H9 (cell line): ENCODE measurements around the gene ADAM19. TPM values are rescaled to one million over a fixed set of nuclear protein-coding genes. Genes with fewer than 3 reads are reported as not detected.

ENCODE experiments used
- DNase-seq: peaks from one replicate; pipeline ENCODE4 v3.0.0-alpha.2; 2017
- H2AFZ ChIP-seq: one replicate; pipeline ENCODE4 v1.6.1; 2013; ENCODE audit warnings: mild to moderate bottlenecking, low read length, control low read depth, moderate library complexity
- H2AK5ac ChIP-seq: 2 replicates; pipeline ENCODE4 v1.6.1; 2013; ENCODE audit warnings: low read length, control low read depth, mixed read lengths; ENCODE audit not compliant: insufficient read length
- H2BK120ac ChIP-seq: one replicate; pipeline ENCODE4 v1.6.1; 2013; ENCODE audit warnings: low read depth, mild to moderate bottlenecking, low read length, control low read depth, inconsistent platforms; ENCODE audit not compliant: poor library complexity, severe bottlenecking
- H2BK12ac ChIP-seq: 2 replicates; pipeline ENCODE4 v1.6.1; 2013; ENCODE audit warnings: low read length, control low read depth, mixed read lengths, low read depth; ENCODE audit not compliant: insufficient read length
- H2BK15ac ChIP-seq: 2 replicates; pipeline ENCODE4 v1.6.1; 2013; ENCODE audit warnings: low read depth, low read length, control low read depth
- H2BK20ac ChIP-seq: one replicate; pipeline ENCODE4 v1.6.1; 2013; ENCODE audit warnings: low read depth, mild to moderate bottlenecking, low read length, control low read depth, inconsistent platforms; ENCODE audit not compliant: poor library complexity, severe bottlenecking
- H2BK5ac ChIP-seq: 2 replicates; pipeline ENCODE4 v1.6.1; 2013; ENCODE audit warnings: low read length, control low read depth, mixed read lengths; ENCODE audit not compliant: insufficient read length
- H3K14ac ChIP-seq: 2 replicates; pipeline ENCODE4 v1.6.1; 2013; ENCODE audit warnings: low read length, control low read depth; ENCODE audit not compliant: insufficient read depth
- H3K18ac ChIP-seq: 2 replicates; pipeline ENCODE4 v1.6.1; 2013; ENCODE audit warnings: low read depth, mild to moderate bottlenecking, mixed read lengths, low read length, control low read depth; ENCODE audit not compliant: insufficient read length
- H3K23ac ChIP-seq: 2 replicates; pipeline ENCODE4 v1.6.1; 2013; ENCODE audit warnings: low read length, control low read depth, mixed read lengths, low read depth; ENCODE audit not compliant: insufficient read length
- H3K23me2 ChIP-seq: 2 replicates; pipeline ENCODE4 v1.6.1; 2013; ENCODE audit warnings: low read depth, mild to moderate bottlenecking, mixed read lengths, low read length, control low read depth; ENCODE audit not compliant: insufficient read length, poor library complexity, severe bottlenecking
- H3K27ac ChIP-seq: 2 replicates; pipeline ENCODE4 v1.5.1; 2013; ENCODE audit warnings: low read length, control low read depth, mixed read lengths, low read depth; ENCODE audit not compliant: insufficient read length
- H3K27me3 ChIP-seq: 2 replicates; pipeline ENCODE4 v1.6.1; 2013; ENCODE audit warnings: low read length, control low read depth, inconsistent platforms; ENCODE audit not compliant: insufficient read depth
- H3K4ac ChIP-seq: 2 replicates; pipeline ENCODE4 v1.6.1; 2013; ENCODE audit warnings: low read depth, mild to moderate bottlenecking, control low read depth, inconsistent platforms, low read length, moderate library complexity
- H3K4me1 ChIP-seq: 2 replicates; pipeline ENCODE4 v1.6.1; 2013; ENCODE audit warnings: low read length, control low read depth, inconsistent platforms; ENCODE audit not compliant: insufficient read depth
- H3K4me2 ChIP-seq: 2 replicates; pipeline ENCODE4 v1.6.1; 2013; ENCODE audit warnings: low read length, control low read depth, mixed read lengths; ENCODE audit not compliant: insufficient read length, insufficient read depth
- H3K56ac ChIP-seq: 2 replicates; pipeline ENCODE4 v1.6.1; 2013; ENCODE audit warnings: low read depth, mild to moderate bottlenecking, mixed read lengths, low read length, control low read depth; ENCODE audit not compliant: insufficient read length
- H3K79me1 ChIP-seq: 2 replicates; pipeline ENCODE4 v1.6.1; 2013; ENCODE audit warnings: low read depth, mild to moderate bottlenecking, moderate library complexity, low read length, control low read depth, inconsistent platforms; ENCODE audit not compliant: insufficient read depth, poor library complexity, severe bottlenecking
- H3K79me2 ChIP-seq: 2 replicates; pipeline ENCODE4 v1.6.1; 2013; ENCODE audit warnings: low read length, control low read depth, inconsistent platforms; ENCODE audit not compliant: insufficient read depth
- H3K9ac ChIP-seq: 2 replicates; pipeline ENCODE4 v1.6.1; 2013; ENCODE audit warnings: low read length, control low read depth, mixed read lengths; ENCODE audit not compliant: insufficient read length; ENCODE audit errors: extremely low read depth
- H3K9me3 ChIP-seq: one replicate; pipeline ENCODE4 v1.6.1; 2013; ENCODE audit warnings: low read depth, low read length, inconsistent platforms; ENCODE audit not compliant: control insufficient read depth
- H3T11ph ChIP-seq: one replicate; pipeline ENCODE4 v1.6.1; 2013; ENCODE audit warnings: mild to moderate bottlenecking, low read length, control low read depth, inconsistent platforms
- H4K20me1 ChIP-seq: one replicate; pipeline ENCODE4 v1.6.1; 2013; ENCODE audit not compliant: control insufficient read depth, insufficient read length, insufficient read depth
- H4K5ac ChIP-seq: 2 replicates; pipeline ENCODE4 v1.6.1; 2013; ENCODE audit warnings: low read depth, mild to moderate bottlenecking, mixed read lengths, low read length, control low read depth; ENCODE audit not compliant: insufficient read length
- H4K8ac ChIP-seq: replicated peaks from 2 replicates; pipeline ENCODE4 v1.6.1; 2013; ENCODE audit warnings: low read length, control low read depth, mixed read lengths, low read depth; ENCODE audit not compliant: insufficient read length
- H4K91ac ChIP-seq: 2 replicates; pipeline ENCODE4 v1.6.1; 2013; ENCODE audit warnings: low read depth, mild to moderate bottlenecking, moderate library complexity, mixed read lengths, low read length, control low read depth; ENCODE audit not compliant: insufficient read length
- H3K27ac Mint-ChIP-seq, 3 experiments: 2 replicates in 2 of 3; 3 replicates in 1 of 3; pipeline ENCODE4 v1.8.0; 2020 to 2021; ENCODE audit warnings: mixed read lengths in 3 of 3, mild to moderate bottlenecking in 1 of 3, moderate library complexity in 1 of 3
- H3K27me3 Mint-ChIP-seq: 2 replicates; pipeline ENCODE4 v1.8.0; 2021; ENCODE audit warnings: low read depth, mild to moderate bottlenecking, moderate library complexity, mixed read lengths
- H3K36me3 Mint-ChIP-seq, 3 experiments: 2 replicates in 2 of 3; 3 replicates in 1 of 3; pipeline ENCODE4 v1.8.0; 2020 to 2021; ENCODE audit warnings: low read depth in 3 of 3, mixed read lengths in 3 of 3; ENCODE audit not compliant: insufficient read depth in 1 of 3
- H3K4me1 Mint-ChIP-seq, 2 experiments: 2 replicates each; pipeline ENCODE4 v1.8.0; 2020; ENCODE audit warnings: mixed read lengths in 2 of 2
- H3K4me3 Mint-ChIP-seq, 2 experiments: 2 replicates in 1 of 2; 3 replicates in 1 of 2; pipeline ENCODE4 v1.8.0; 2020 to 2021; ENCODE audit warnings: mild to moderate bottlenecking in 2 of 2, mixed read lengths in 2 of 2, moderate library complexity in 1 of 2
- H3K9me3 Mint-ChIP-seq, 2 experiments: 2 replicates in 1 of 2; 3 replicates in 1 of 2; pipeline ENCODE4 v1.8.0; 2020; ENCODE audit warnings: mild to moderate bottlenecking in 2 of 2, mixed read lengths in 2 of 2, moderate library complexity in 1 of 2
- CTCF ChIP-seq: fragments of 200-600 bp; sonication (generic); conservative IDR thresholded peaks from 3 replicates; pipeline ENCODE4 v1.8.0; 2021; ENCODE audit warnings: antibody characterized with exemption, mild to moderate bottlenecking
- WGBS: extraction: QIAGEN DNeasy Blood & Tissue Kit; methylation state at CpG from one replicate; pipeline ENCODE4 v1.1.7; 2013; ENCODE audit warnings: missing lambda C conversion rate, low lambda C conversion rate, mixed read lengths; ENCODE audit not compliant: insufficient read length; ENCODE audit errors: extremely low coverage; 5-methylcytosine and 5-hydroxymethylcytosine counted together
- total RNA-seq: library from RNA; stranded (reverse); gene quantifications from 2 replicates; pipeline ENCODE4 v1.2.1, GENCODE V29; 2021

ADAM19 gene
- total RNA-seq, 1 experiment from 2014 or later: 9.9 TPM

- H2AK5ac ChIP-seq: no peak overlapping the region
- no peaks in the 10 kb centered on the region for H3K79me1 ChIP-seq
- H3K79me2 ChIP-seq: no peaks in the 10 kb centered on the region
- H3T11ph ChIP-seq: no peak overlapping the region
- no peak overlapping the region for H4K8ac ChIP-seq
- no peak overlapping the region for H3K4me3 Mint-ChIP-seq
- H3K9me3 ChIP-seq: no peaks in the 10 kb centered on the region
- H4K20me1 ChIP-seq: no peaks in the 10 kb centered on the region
- no peaks in the 10 kb centered on the region for H3K27me3 Mint-ChIP-seq
- no peaks in the 10 kb centered on the region for H3K23me2 ChIP-seq
- H2BK5ac ChIP-seq: no peak overlapping the region
- no peak overlapping the region for H3K18ac ChIP-seq
- WGBS: no CpG with 5 or more reads among the region's 1 CpG
- no peak overlapping the region for H2AFZ ChIP-seq
- H2BK12ac ChIP-seq: no peak overlapping the region
- DNase-seq: no peak
- H3K9me3 Mint-ChIP-seq: no peaks in the 10 kb centered on the region
- no peak overlapping the region for H3K4ac ChIP-seq
- no peak overlapping the region for H3K14ac ChIP-seq
- H3K27ac Mint-ChIP-seq: no peak overlapping the region
- no peak overlapping the region for H3K27ac ChIP-seq
- no peaks in the 10 kb centered on the region for H3K27me3 ChIP-seq
- no peaks in the 10 kb centered on the region for H3K36me3 Mint-ChIP-seq
- no peaks in the 10 kb centered on the region for H3K4me1 ChIP-seq
- H3K9ac ChIP-seq: no peak overlapping the region
- H2BK15ac ChIP-seq: no peak overlapping the region
- TF ChIP-seq CTCF: no peak
- H3K4me1 Mint-ChIP-seq: no peaks in the 10 kb centered on the region
- no peak overlapping the region for H2BK120ac ChIP-seq
- no peak overlapping the region for H3K56ac ChIP-seq
- H4K5ac ChIP-seq: no peak overlapping the region
- no peak overlapping the region for H3K4me2 ChIP-seq
- no peak overlapping the region for H2BK20ac ChIP-seq
- H4K91ac ChIP-seq: no peak overlapping the region
- H3K23ac ChIP-seq: no peak overlapping the region
Measured at GRCh38 chr5:157600252-157600651, 24.7 kb upstream of the ADAM19 start.
